Measurements from ENCODE around the gene CA4. TPM values are rescaled to one million over a fixed set of nuclear protein-coding genes. Genes with fewer than 3 reads are reported as not detected.

Gene CA4
- total and polyA plus RNA-seq, 9 of the 15 experiments (the other 6 are each of a cell fraction or from before 2014, with no cell fraction given) = 0.13 TPM; not detected in 7

GRCh38 chr17:60127068-60128064 is 22.4 kb upstream of the CA4 start (continued):
- TF ChIP-seq, protein P1, sequence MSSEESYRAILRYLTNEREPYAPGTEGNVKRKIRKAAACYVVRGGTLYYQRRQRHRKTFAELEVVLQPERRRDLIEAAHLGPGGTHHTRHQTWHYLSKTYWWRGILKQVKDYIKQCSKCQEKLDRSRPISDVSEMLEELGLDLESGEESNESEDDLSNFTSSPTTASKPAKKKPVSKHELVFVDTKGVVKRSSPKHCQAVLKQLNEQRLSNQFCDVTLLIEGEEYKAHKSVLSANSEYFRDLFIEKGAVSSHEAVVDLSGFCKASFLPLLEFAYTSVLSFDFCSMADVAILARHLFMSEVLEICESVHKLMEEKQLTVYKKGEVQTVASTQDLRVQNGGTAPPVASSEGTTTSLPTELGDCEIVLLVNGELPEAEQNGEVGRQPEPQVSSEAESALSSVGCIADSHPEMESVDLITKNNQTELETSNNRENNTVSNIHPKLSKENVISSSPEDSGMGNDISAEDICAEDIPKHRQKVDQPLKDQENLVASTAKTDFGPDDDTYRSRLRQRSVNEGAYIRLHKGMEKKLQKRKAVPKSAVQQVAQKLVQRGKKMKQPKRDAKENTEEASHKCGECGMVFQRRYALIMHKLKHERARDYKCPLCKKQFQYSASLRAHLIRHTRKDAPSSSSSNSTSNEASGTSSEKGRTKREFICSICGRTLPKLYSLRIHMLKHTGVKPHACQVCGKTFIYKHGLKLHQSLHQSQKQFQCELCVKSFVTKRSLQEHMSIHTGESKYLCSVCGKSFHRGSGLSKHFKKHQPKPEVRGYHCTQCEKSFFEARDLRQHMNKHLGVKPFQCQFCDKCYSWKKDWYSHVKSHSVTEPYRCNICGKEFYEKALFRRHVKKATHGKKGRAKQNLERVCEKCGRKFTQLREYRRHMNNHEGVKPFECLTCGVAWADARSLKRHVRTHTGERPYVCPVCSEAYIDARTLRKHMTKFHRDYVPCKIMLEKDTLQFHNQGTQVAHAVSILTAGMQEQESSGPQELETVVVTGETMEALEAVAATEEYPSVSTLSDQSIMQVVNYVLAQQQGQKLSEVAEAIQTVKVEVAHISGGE (CRISPR knock-in tag; IDR thresholded peaks at IDR 0.05) = peak in 1 of 3 experiments; percentile 69; a peak in 2 of 6 replicates
- TF ChIP-seq, protein P2, sequence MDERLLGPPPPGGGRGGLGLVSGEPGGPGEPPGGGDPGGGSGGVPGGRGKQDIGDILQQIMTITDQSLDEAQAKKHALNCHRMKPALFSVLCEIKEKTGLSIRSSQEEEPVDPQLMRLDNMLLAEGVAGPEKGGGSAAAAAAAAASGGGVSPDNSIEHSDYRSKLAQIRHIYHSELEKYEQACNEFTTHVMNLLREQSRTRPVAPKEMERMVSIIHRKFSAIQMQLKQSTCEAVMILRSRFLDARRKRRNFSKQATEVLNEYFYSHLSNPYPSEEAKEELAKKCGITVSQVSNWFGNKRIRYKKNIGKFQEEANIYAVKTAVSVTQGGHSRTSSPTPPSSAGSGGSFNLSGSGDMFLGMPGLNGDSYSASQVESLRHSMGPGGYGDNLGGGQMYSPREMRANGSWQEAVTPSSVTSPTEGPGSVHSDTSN (CRISPR knock-in tag; IDR thresholded peaks at IDR 0.05; ENCODE audit: low read depth) = no peak
- TF ChIP-seq, protein P2 (tag; conservative IDR thresholded peaks at IDR 0.05; ENCODE audit: low read depth) = 0 out of 2 replicates have a peak, but pooled peaks have one; percentile 19
